Right renal cortex interstitium (tissue), 3 donors: Measurements from ENCODE around the gene CPSF4L. TPM values are rescaled to one million over a fixed set of nuclear protein-coding genes. Genes with fewer than 3 reads are reported as not detected.
A peak's percentile ranks its signal among the peaks of the same experiment; 100 is the strongest.

Experiments used
- DNase-seq, 3 donors: peaks; one replicate each; pipeline ENCODE4 v3.0.0-alpha.2; 2013; ENCODE audit warnings: low read depth in 3 of 3, low spot score in 2 of 3
- polyA plus RNA-seq, 3 donors: library from polyadenylated mRNA; unstranded; fragments of 120-200 nt; gene quantifications; one replicate each; pipeline ENCODE4 v1.2.1, GENCODE V29; 2013; ENCODE audit not compliant: insufficient read length in 3 of 3

Gene CPSF4L
- polyA plus RNA-seq, 3 donors, result not detected

- DNase-seq, result no peak
These were observed 24.0 kb downstream of the CPSF4L start for GRCh38 chr17:73237714-73238113.

DNA sequence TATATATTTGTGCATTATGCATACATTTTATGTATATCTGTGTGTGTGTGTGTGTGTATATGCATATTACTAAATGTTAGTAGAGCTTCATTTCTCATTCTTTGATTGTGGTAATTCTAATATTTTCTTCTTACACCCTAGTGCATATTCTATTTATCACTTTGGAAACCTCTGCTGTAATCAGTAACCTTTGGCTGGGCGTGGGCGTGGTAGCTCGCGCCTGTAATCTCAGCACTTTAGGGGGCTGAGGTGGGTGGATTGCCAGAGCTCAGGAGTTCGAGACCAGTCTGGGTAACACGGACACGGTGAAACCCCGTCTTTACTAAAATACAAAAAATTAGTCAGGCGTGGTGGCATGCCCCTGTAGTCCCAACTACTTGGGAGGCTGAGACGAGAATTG lies 26.9 kb downstream of the CPSF4L start:
- DNase-seq, result no peak

DNA sequence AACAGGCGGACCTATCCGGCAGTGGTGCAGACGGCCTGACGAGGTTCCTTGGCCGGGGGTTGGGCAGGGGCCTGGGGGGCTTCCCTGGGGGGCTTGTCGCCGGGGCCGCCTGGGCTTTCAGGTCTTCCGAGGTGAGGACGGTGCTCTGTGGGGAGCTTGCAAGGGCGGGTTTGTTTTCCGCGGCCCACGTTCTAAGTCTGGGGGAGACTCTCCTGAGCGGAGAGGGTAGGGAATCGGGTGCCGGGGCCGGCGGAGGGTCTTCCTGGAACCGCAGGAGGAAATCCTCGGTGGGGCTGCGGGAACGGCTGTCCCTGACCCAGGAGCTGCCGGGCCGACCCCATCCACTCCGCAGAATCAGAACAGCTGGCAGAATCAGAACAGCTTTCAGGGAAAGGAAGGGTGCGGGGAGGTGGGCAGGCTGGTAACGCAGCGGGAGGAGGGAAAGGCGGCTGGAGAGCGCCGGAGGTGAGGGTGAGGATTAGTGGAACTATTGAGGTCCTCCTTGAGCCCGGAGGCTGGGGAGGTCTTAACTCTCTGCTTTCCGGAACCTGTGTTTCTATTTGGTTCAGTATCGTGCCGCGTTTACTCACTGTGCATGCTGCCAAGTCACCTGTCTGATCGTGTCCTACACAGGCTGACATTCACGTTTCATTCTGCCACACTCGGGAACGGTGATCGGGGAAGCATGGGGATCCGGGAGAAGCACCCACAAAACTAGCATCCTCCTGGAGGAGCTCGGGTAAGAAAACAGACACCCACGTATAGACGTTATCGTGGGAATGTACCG lies 28.9 kb downstream of the CPSF4L start:
- DNase-seq, result peak in 2 of 3 donors; percentile 8 to 39

- DNase-seq, result peak; percentile 88 to 94 (median 92)
These were observed 29.7 kb downstream of the CPSF4L start for GRCh38 chr17:73231841-73232586.

DNA sequence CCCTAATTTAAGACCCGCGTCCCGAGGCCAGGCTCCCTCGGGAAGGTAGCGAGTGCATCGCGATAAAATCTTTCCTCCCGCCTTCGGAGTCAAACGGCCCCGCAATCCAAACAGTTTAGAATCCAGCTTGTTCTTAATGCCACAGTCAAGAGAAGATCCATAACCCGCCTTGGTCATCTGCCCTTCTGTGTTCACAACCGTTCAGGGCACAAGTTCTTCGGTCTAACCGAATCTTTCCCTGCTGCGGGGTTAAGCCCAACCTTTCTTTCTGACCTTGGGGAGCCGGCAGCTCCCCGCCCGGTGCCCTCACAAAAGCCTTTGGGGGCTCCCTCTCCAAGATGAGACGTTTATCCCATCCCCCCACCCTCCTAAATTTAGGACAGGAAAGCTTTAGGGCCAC lies 30.3 kb downstream of the CPSF4L start:
- peak in 1 of 3 donors; percentile 16 for DNase-seq

- DNase-seq, result no peak
These were observed 31.6 kb downstream of the CPSF4L start for GRCh38 chr17:73230088-73230487.

GRCh38 chr17:73228748-73229236 lies 32.9 kb downstream of the CPSF4L start:
- no peak for DNase-seq

DNA sequence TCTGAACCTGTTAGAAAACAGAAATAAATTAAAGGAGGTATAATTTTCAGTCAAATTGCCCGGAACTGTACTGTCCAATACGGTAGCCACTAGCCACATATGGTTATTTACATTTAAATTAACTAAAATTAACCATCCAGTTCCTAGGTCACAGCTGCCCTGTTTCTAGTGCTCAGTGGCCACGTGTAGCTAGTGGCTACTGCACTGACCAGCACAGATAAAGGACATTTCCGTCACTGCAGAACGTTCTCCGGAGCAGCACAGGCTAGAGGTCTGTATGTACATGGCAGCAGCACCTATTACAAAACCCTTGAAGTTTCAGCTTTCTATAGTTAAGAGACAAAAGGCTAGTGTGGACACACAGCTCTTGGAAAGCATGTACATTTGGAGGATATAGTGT lies 33.7 kb downstream of the CPSF4L start:
- no peak for DNase-seq

DNA sequence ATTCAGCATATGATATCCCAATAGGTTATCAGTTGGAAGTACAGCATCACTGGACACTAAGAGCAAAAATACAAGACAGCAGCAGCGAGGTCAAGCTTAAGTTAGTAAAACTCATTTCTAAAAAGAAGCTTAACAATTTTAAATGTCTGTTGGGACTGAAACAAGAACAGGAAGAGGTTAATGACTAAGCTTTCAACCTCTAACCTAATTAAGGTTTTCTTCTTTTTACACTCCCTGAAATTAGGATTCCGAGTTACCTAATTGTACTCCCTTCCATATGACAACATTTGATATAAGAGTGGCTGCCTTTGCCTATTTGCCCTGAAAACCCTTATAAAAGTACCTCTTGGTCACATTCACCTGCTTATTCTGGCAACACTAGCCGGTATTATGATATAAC lies 34.3 kb downstream of the CPSF4L start:
- no peak for DNase-seq

- no peak for DNase-seq
These were observed 35.0 kb downstream of the CPSF4L start for GRCh38 chr17:73226556-73227172.

GRCh38 chr17:73224663-73225305 lies 36.9 kb downstream of the CPSF4L start:
- DNase-seq, result no peak

GRCh38 chr17:73224237-73224636 lies 37.4 kb downstream of the CPSF4L start:
- no peak for DNase-seq

GRCh38 chr17:73223626-73224230 lies 38.0 kb downstream of the CPSF4L start:
- no peak for DNase-seq

GRCh38 chr17:73215447-73215846 lies 46.2 kb downstream of the CPSF4L start:
- DNase-seq, result no peak

- DNase-seq, result no peak
These were observed 46.8 kb downstream of the CPSF4L start for GRCh38 chr17:73214851-73215250.

GRCh38 chr17:73214008-73214407 lies 47.7 kb downstream of the CPSF4L start:
- no peak for DNase-seq

DNA sequence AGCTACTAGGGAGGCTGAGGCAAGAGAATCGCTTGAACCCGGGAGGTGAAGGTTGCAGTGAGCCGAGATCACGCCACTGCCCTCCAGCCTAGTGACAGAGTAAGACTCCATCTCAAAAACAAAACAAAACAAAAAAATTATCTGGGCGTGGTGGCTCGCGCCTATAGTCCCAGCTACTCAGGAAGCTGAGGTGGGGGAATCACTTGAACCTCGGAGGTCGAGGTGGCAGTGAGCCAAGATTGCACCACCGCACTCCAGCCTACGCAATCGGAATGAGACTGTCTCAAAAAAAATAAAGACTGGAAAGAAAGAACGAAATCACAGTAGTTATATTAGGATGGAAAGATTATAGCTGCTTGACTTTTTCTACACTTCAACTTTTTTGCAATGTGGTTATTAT lies 49.9 kb downstream of the CPSF4L start:
- DNase-seq, result no peak

DNA sequence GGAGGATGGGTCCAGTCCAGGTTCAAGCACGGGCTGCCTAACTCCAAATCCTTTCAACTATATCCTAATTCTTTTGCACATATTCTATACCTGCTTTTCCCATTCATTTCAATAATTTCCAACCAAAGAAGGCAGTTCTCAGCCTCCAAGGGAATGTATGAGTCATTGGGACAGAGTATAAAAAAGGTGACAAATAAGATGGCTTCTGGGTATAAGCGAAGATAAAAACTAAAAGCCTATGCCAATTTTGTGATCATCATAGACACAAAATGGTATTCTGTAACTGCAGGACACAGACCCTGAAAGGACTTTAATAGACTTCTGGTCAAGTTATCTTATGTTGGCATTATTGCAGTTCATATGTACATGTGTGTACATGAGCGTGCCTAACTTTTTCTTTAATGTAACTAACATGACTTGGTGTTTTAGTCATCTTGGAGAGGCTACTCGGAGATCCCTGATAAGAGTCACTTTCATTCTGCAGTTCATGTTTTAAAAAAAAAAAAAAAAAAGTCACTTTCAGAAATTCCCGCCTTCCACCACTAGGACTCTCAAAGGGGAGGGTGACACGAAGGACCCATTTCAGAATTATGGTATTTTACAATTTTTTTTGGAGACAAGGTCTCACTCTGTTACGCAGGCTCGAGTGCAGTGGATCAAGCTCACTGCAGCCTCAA lies 51.5 kb downstream of the CPSF4L start:
- DNase-seq, result no peak

GRCh38 chr17:73209436-73209835 lies 52.2 kb downstream of the CPSF4L start:
- DNase-seq, result no peak
